NCI-H524 (cell line): ENCODE data around the gene CLGN.
"Not testable (repeated sequence)": the region's sequence is repeated elsewhere in the genome, so short reads cannot be mapped to it uniquely, and the experiment has no call there.

Experiments
- DNase-seq, 2 experiments: peaks; one replicate each; lab custom pipeline; 2025; lab: John Stamatoyannopoulos, UW

The CLGN gene

GRCh38 chr4:140427106-140427918, at the start of gene CLGN:
TSS of gene CLGN (minus strand) at chr4:140427648. CDS start at chr4:140413078, 14,570 bp downstream.
- DNase-seq: peak; percentile 63 to 78

GRCh38 chr4:140472156-140472555, 44.7 kb upstream of the CLGN start:
- peak in 1 of 2 experiments; percentile 0 for DNase-seq

GRCh38 chr4:140469791-140470733, 42.6 kb upstream of the CLGN start:
- no peak for DNase-seq

GRCh38 chr4:140466146-140466545, 38.7 kb upstream of the CLGN start:
- no peak for DNase-seq

DNA sequence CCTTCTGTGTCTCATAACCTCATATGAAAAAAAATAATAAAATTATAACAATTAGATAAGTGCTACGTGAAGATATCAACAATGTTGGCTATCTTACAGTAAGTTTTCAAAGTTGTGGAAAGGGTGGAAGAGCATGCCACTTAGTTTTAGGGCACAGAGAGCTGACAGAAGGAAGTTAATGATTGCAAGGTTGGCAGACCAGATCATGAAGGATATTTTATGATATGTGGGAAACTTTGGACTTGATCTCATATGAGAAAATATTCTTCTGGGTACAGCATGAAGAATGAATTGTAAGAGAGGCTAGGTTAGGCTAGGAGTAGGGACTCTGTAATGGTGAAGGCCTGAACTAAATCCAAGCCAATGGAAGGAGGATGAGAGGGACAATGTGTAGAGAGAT, 36.2 kb upstream of the CLGN start:
- DNase-seq: no peak

GRCh38 chr4:140463182-140463581, 35.7 kb upstream of the CLGN start:
- DNase-seq: no peak

DNA sequence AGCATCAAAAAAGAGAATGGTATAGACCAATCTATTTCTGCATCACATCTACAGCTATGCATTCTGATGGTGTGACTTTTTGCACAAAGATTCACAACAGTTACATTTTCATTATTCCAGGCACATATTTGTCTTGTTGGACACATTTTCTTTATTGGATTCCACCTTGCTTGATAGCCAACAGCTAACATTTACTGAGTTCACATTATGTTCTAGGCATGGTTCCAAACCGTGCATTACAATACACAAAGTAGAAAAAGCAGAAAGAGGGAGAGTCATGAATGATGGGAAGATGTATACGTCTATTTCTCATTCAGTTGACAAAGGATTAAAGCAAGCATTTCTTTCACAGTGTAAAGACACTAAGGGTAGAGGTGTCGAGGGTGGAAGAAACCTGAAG, 22.9 kb upstream of the CLGN start:
- no peak for DNase-seq

DNA sequence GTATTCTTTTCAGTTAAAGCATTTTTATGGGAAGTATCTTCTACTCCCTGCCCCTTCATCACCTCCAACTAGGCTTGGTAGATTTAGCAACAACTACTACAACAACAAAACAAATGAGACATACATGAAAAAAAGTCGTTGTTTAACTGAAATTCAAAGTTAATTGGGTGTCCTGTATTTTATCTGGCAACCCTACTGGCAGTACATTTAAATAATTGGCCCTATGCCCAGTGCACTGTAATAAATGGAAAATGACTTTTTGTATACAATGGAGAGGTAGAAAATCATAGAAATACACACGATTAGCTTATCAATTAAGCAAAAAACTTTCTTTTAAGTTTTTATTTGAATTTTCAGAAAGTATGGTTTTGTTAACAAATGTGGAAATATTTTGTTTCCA, 21.4 kb upstream of the CLGN start:
- DNase-seq: no peak

DNA sequence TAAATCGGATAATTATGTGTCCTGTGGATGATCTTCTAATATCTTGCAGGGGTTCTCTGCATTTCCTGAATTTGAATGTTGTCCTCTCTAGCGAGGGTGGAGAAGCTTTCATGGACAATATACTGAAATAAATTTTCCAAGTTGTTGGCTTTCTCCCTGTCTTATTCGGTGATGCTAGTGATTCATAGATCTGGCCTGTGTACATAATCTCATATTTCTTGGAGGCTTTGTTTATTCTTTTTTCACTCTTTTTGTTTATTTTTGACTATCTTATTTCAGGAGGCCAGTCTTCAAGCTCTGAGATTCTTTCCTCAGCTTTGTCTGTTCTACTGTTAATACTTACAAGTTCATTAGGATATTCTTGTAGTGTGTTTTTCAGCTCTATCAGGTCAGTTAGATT, 20.7 kb upstream of the CLGN start:
- no peak for DNase-seq

GRCh38 chr4:140444347-140444746, 16.9 kb upstream of the CLGN start:
- not testable (repeated sequence) for DNase-seq

DNA sequence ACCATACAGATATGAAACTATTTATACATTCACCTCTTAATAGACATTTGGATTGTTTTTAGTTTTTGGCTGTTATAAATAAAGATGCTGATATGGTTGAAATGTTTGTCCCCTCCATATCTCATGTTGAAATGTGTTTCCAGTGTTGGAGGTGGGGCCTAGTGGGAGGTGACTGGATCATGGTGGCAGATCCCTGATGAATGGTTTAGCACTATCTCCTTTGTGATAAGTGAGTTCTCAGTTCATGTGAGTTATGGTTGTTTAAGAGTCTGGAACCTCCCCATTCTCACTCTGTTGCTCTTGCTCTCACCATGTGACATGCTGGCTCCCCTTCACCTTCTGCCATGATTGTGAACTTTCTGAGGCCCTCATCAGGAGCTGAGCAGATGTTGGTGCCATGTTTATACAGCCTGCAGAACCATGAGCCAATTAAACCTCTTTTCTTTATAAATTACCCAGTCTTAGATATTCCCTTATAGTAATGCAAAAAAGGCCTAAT, 12.2 kb upstream of the CLGN start:
- no peak for DNase-seq

DNA sequence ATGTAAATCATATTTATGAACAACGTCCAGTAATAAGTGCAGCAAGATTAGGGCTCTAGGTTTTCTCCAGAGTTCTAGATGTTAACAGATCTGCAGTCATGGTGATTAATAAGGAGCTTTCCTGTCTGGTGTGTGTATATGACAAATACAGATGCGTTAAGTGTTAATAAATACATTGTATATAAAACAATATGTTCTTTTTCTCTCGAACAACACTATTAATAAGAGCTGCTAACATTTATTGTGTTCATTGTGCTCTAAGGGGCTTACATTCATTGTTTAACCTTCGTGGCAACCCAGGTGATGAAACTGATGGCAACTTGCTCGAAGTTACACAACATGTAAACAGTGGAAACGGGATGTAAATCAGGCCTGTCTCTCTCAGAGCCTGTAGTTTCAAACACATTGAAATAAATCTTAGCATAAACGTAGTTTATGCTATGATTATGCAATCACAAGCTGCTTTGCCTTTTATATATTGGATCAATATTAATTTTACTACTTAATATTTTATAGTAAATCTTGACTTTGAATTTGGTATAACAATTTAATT, 547 bp upstream of the CLGN start:
- no peak for DNase-seq

GRCh38 chr4:140426610-140427105, 790 bp downstream of the CLGN start:
- DNase-seq: peak; percentile 36 to 61

- no peak for DNase-seq
These were observed 4.3 kb downstream of the CLGN start for GRCh38 chr4:140423106-140423505.

GRCh38 chr4:140413130-140413969, 14.1 kb downstream of the CLGN start:
- not testable (repeated sequence) for DNase-seq

DNA sequence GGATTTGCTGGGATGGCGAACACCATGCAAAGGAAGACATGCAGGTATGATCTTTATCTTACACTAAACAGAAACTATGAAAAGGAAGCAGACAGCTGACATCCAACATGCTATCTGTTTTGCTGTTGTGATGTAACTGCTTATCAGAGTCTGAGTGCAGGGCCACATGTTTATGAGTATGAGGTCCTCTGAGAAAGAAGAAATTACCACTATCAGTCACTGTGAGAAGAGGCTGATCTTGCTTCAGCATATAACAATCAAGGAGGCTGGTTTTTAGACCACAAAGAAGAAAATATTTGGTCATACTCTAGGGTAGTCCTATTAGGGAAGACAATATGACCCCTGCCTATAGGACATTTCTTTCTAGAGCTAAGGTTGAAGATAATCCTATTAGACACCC, 18.5 kb downstream of the CLGN start:
- DNase-seq: no peak

DNA sequence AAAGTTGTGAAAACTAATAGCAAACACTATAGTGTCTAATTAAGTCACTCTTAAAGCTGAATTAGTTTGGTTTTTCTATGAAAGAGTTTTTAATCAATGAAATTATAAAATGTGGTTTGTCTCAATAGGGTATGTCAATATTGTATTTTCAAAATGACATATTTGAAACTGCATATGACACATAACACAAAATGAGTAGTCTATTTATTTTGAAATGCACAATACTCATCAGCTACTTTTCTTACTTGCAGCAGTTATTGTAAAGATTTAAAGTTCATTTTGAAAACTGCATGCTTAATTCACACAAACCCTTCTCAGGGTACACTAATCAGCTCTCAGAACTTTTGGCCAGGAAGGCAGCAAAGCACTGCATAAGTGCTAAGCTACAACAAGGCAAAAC, 21.2 kb downstream of the CLGN start:
- DNase-seq: no peak

- no peak for DNase-seq
These were observed 27.3 kb downstream of the CLGN start for GRCh38 chr4:140400111-140400510.

DNA sequence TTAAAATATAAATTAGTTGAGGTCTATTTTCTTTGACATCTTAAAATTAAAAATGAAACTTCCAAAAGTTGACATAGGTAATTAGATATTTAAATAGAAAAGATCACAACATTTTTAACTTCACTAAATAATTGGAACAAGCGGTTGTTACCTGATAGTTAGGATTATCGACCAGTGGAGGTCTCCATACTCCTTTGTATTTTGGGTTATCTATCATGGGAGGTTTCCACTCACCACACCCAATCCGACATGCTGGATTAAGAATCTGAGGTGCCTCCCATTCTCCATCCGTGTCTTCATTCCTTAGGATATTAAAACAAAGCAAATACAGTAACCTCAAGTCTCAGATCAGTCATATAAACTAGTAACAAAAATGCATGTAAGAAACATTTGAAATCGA, 31.8 kb downstream of the CLGN start:
- peak in 1 of 2 experiments; percentile 14 for DNase-seq

GRCh38 chr4:140388015-140388414, 39.4 kb downstream of the CLGN start:
- no peak for DNase-seq

- DNase-seq: no peak
These were observed 44.7 kb downstream of the CLGN start for GRCh38 chr4:140382732-140383131.
